NOMO-1 treated with DMSO at 0.1 percent for 48 hours (cell line): ENCODE results near the gene KCTD16.

Experiments used
- DNase-seq: peaks from one replicate; lab custom pipeline; 2025; ENCODE audit not compliant: unreplicated experiment; lab: John Stamatoyannopoulos, UW

KCTD16 gene

GRCh38 chr5:144329681-144330080 lies 159.0 kb downstream of the KCTD16 start:
- no peak for DNase-seq

GRCh38 chr5:144331361-144331760 lies 160.7 kb downstream of the KCTD16 start:
- no peak for DNase-seq

- DNase-seq = no peak
These were observed 161.6 kb downstream of the KCTD16 start for GRCh38 chr5:144332265-144332664.

GRCh38 chr5:144333336-144333920 lies 162.8 kb downstream of the KCTD16 start:
- DNase-seq = no peak

- DNase-seq = no peak
These were observed 164.9 kb downstream of the KCTD16 start for GRCh38 chr5:144335561-144335960.

GRCh38 chr5:144336191-144336961 lies 165.7 kb downstream of the KCTD16 start:
- DNase-seq = no peak

- DNase-seq = no peak
These were observed 181.7 kb downstream of the KCTD16 start for GRCh38 chr5:144352330-144352729.

GRCh38 chr5:144352732-144353317 lies 182.2 kb downstream of the KCTD16 start:
- no peak for DNase-seq

- DNase-seq = no peak
These were observed 185.8 kb downstream of the KCTD16 start for GRCh38 chr5:144356489-144356888.

GRCh38 chr5:144361406-144361805 lies 190.7 kb downstream of the KCTD16 start:
- DNase-seq = no peak

GRCh38 chr5:144365885-144366284 lies 195.2 kb downstream of the KCTD16 start:
- DNase-seq = no peak

- DNase-seq = no peak
These were observed 197.3 kb downstream of the KCTD16 start for GRCh38 chr5:144367991-144368390.

GRCh38 chr5:144368556-144368955 lies 197.9 kb downstream of the KCTD16 start:
- DNase-seq = no peak

GRCh38 chr5:144369006-144369405 lies 198.3 kb downstream of the KCTD16 start:
- no peak for DNase-seq

- DNase-seq = no peak
These were observed 199.6 kb downstream of the KCTD16 start for GRCh38 chr5:144370273-144370672.

- no peak for DNase-seq
These were observed 204.0 kb downstream of the KCTD16 start for GRCh38 chr5:144374637-144375036.

- no peak for DNase-seq
These were observed 206.5 kb downstream of the KCTD16 start for GRCh38 chr5:144377207-144377606.

GRCh38 chr5:144378681-144379080 lies 208.0 kb downstream of the KCTD16 start:
- DNase-seq = no peak

- no peak for DNase-seq
These were observed 214.9 kb downstream of the KCTD16 start for GRCh38 chr5:144385597-144385996.

- no peak for DNase-seq
These were observed 215.6 kb downstream of the KCTD16 start for GRCh38 chr5:144386315-144386714.

GRCh38 chr5:144390133-144390532 lies 219.5 kb downstream of the KCTD16 start:
- DNase-seq = no peak

GRCh38 chr5:144391044-144391443 lies 220.4 kb downstream of the KCTD16 start:
- no peak for DNase-seq
